HG03457 (cell line): ENCODE measurements around the gene PIK3R1.
A peak's percentile ranks its signal among the peaks of the same experiment; 100 is the strongest.

Source experiments
- ATAC-seq: cut with Tn5 transposase; IDR thresholded peaks from one replicate; pipeline ENCODE4 v1.9.1; 2021; ENCODE audit warnings: moderate number of reproducible peaks; ENCODE audit not compliant: unreplicated experiment

Gene PIK3R1

GRCh38 chr5:68292316-68292715, 76.8 kb downstream of the PIK3R1 start:
- no peak for ATAC-seq

- no peak for ATAC-seq
Measured at GRCh38 chr5:68295772-68296171, 80.2 kb downstream of the PIK3R1 start.

GRCh38 chr5:68296895-68297294, 81.3 kb downstream of the PIK3R1 start:
- ATAC-seq, result no peak

- no peak for ATAC-seq
Measured at GRCh38 chr5:68297656-68298055, 82.1 kb downstream of the PIK3R1 start.

- no peak for ATAC-seq
Measured at GRCh38 chr5:68298479-68298878, 82.9 kb downstream of the PIK3R1 start.

- ATAC-seq, result no peak
Measured at GRCh38 chr5:68299105-68299504, 83.5 kb downstream of the PIK3R1 start.

- no peak for ATAC-seq
Measured at GRCh38 chr5:68299575-68299974, 84.0 kb downstream of the PIK3R1 start.

- ATAC-seq, result peak; percentile 65
Measured at GRCh38 chr5:68303038-68303738, 87.6 kb downstream of the PIK3R1 start.

- no peak for ATAC-seq
Measured at GRCh38 chr5:68303754-68304420, 88.3 kb downstream of the PIK3R1 start.

GRCh38 chr5:68304421-68305052, 89.0 kb downstream of the PIK3R1 start:
- no peak for ATAC-seq

- ATAC-seq, result no peak
Measured at GRCh38 chr5:68305223-68305870, 89.8 kb downstream of the PIK3R1 start.

GRCh38 chr5:68306361-68307014, 90.9 kb downstream of the PIK3R1 start:
- ATAC-seq, result no peak

GRCh38 chr5:68313336-68313735, 97.8 kb downstream of the PIK3R1 start:
- ATAC-seq, result no peak

- no peak for ATAC-seq
Measured at GRCh38 chr5:68314465-68314864, 98.9 kb downstream of the PIK3R1 start.

GRCh38 chr5:68315679-68316271, 100.2 kb downstream of the PIK3R1 start:
- ATAC-seq, result peak; percentile 96

GRCh38 chr5:68316469-68316868, 100.9 kb downstream of the PIK3R1 start:
- ATAC-seq, result no peak

GRCh38 chr5:68317646-68318045, 102.1 kb downstream of the PIK3R1 start:
- ATAC-seq, result no peak

GRCh38 chr5:68318955-68319705, 103.6 kb downstream of the PIK3R1 start:
- no peak for ATAC-seq

GRCh38 chr5:68319706-68320412, 104.3 kb downstream of the PIK3R1 start:
- ATAC-seq, result no peak
